Astrocyte (in vitro differentiated cells and primary cell): ENCODE measurements around the gene ATP6V1E1. TPM values are rescaled to one million over a fixed set of nuclear protein-coding genes. Genes with fewer than 3 reads are reported as not detected.

Experiments used
- DNase-seq: peaks from one replicate; pipeline ENCODE4 v3.0.0-alpha.2; 2010; ENCODE audit warnings: low read depth
- FAIRE-seq: peaks from 2 replicates; lab custom pipeline; 2011; peaks lifted over from hg19 to GRCh38; lab: Jason Lieb, UNC
- H2AFZ ChIP-seq: 2 replicates; pipeline ENCODE4 v1.6.0; 2012; ENCODE audit warnings: low read depth, low read length, inconsistent platforms
- H3K27ac ChIP-seq: 2 replicates; pipeline ENCODE4 v1.5.1; 2011; ENCODE audit warnings: low read depth, low read length, inconsistent platforms
- H3K27me3 ChIP-seq: 2 replicates; pipeline ENCODE4 v1.6.0; 2011; ENCODE audit warnings: low read length, inconsistent platforms; ENCODE audit not compliant: insufficient read depth
- H3K36me3 ChIP-seq: 2 replicates; pipeline ENCODE4 v1.5.1; 2011; ENCODE audit warnings: low read length, inconsistent platforms; ENCODE audit not compliant: insufficient read depth
- H3K4me1 ChIP-seq: 2 replicates; pipeline ENCODE4 v1.5.1; 2011; ENCODE audit warnings: low read length, inconsistent platforms; ENCODE audit not compliant: insufficient read depth
- H3K4me2 ChIP-seq: 2 replicates; pipeline ENCODE4 v1.6.0; 2012; ENCODE audit warnings: low read length, inconsistent platforms
- H3K4me3 ChIP-seq: 2 replicates; pipeline ENCODE4 v1.5.1; 2011; ENCODE audit warnings: low read depth, mild to moderate bottlenecking, low read length, inconsistent platforms; ENCODE audit not compliant: insufficient read depth
- H3K79me2 ChIP-seq: 2 replicates; pipeline ENCODE4 v1.6.0; 2012; ENCODE audit warnings: mild to moderate bottlenecking, low read length, inconsistent platforms; ENCODE audit not compliant: insufficient read depth
- H3K9ac ChIP-seq: 2 replicates; pipeline ENCODE4 v1.6.0; 2012; ENCODE audit warnings: mild to moderate bottlenecking, low read length, inconsistent platforms
- H3K9me3 ChIP-seq: 2 replicates; pipeline ENCODE4 v1.5.1; 2012; ENCODE audit warnings: low read depth, mild to moderate bottlenecking, low read length, inconsistent platforms; ENCODE audit not compliant: insufficient read depth
- H4K20me1 ChIP-seq: 2 replicates; pipeline ENCODE4 v1.6.0; 2012; ENCODE audit warnings: low read length, inconsistent platforms; ENCODE audit not compliant: insufficient read depth
- H3K27ac Mint-ChIP-seq: one replicate; pipeline ENCODE4 v1.8.0; 2021; ENCODE audit warnings: mild to moderate bottlenecking, mixed read lengths; ENCODE audit not compliant: unreplicated experiment
- H3K27me3 Mint-ChIP-seq: one replicate; pipeline ENCODE4 v1.8.0; 2021; ENCODE audit warnings: low read depth, mixed read lengths; ENCODE audit not compliant: unreplicated experiment
- H3K36me3 Mint-ChIP-seq: one replicate; pipeline ENCODE4 v1.8.0; 2021; ENCODE audit warnings: low read depth, mixed read lengths; ENCODE audit not compliant: unreplicated experiment
- H3K4me1 Mint-ChIP-seq: one replicate; pipeline ENCODE4 v1.8.0; 2021; ENCODE audit warnings: low read depth, mixed read lengths; ENCODE audit not compliant: unreplicated experiment
- H3K4me3 Mint-ChIP-seq: one replicate; pipeline ENCODE4 v1.8.0; 2021; ENCODE audit warnings: mild to moderate bottlenecking, moderate library complexity, mixed read lengths; ENCODE audit not compliant: unreplicated experiment
- H3K9me3 Mint-ChIP-seq: one replicate; pipeline ENCODE4 v1.8.0; 2021; ENCODE audit warnings: mild to moderate bottlenecking, mixed read lengths; ENCODE audit not compliant: unreplicated experiment
- EZH2 ChIP-seq: IDR thresholded peaks from 2 replicates; pipeline ENCODE4 v1.6.1; 2012; ENCODE audit warnings: mild to moderate bottlenecking, low read length, inconsistent platforms; ENCODE audit not compliant: insufficient read depth
- total RNA-seq: library from RNA; stranded (reverse); gene quantifications from 2 replicates; pipeline ENCODE4 v1.2.1, GENCODE V29; 2021
- TF ChIP-seq, protein P1 (sequence below): IDR thresholded peaks from 2 replicates; pipeline ENCODE4 v1.5.1; 2011; ENCODE audit warnings: low read depth, mild to moderate bottlenecking, inconsistent platforms, low read length, moderate library complexity; ENCODE audit not compliant: insufficient read depth

Gene ATP6V1E1
- total RNA-seq, 1 donor from 2014 or later: 160 TPM

DNA sequence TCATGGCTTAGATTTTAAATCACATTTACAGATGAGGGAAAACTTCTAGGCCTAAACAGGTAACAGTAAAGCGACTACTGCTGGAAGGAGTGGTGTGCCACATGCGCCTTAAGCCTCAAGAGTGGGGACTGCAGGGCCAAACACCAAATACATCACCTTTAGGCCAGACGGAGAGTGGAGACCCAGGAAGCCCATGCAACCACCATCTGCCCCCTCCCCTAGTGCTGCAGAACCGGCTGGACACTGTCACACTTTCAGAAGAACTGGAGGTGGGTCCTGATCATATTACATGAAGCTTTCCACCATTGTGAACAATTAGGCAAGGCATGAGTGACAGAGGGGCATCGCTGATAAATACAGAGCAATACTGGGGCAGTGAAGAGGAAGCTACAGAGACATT is 36.3 kb downstream of the ATP6V1E1 start:
- H3K27ac Mint-ChIP-seq: no peak overlapping the region
- no peak overlapping the region for H3K4me3 ChIP-seq
- H3K9me3 Mint-ChIP-seq: no peaks in the 10 kb centered on the region
- FAIRE-seq (no peak), DNase-seq (no peak)
- no peak for TF ChIP-seq EZH2
- TF ChIP-seq, protein P1, sequence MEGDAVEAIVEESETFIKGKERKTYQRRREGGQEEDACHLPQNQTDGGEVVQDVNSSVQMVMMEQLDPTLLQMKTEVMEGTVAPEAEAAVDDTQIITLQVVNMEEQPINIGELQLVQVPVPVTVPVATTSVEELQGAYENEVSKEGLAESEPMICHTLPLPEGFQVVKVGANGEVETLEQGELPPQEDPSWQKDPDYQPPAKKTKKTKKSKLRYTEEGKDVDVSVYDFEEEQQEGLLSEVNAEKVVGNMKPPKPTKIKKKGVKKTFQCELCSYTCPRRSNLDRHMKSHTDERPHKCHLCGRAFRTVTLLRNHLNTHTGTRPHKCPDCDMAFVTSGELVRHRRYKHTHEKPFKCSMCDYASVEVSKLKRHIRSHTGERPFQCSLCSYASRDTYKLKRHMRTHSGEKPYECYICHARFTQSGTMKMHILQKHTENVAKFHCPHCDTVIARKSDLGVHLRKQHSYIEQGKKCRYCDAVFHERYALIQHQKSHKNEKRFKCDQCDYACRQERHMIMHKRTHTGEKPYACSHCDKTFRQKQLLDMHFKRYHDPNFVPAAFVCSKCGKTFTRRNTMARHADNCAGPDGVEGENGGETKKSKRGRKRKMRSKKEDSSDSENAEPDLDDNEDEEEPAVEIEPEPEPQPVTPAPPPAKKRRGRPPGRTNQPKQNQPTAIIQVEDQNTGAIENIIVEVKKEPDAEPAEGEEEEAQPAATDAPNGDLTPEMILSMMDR: no peak
- no peak overlapping the region for H3K4me2 ChIP-seq
- peaks cover 43% of the 10 kb centered on the region for H3K36me3 ChIP-seq
- peaks cover 2% of the 10 kb centered on the region for H3K4me1 Mint-ChIP-seq
- H3K9me3 ChIP-seq: no peaks in the 10 kb centered on the region
- no peaks in the 10 kb centered on the region for H3K79me2 ChIP-seq
- no peaks in the 10 kb centered on the region for H3K27me3 ChIP-seq
- no peak overlapping the region for H3K9ac ChIP-seq
- no peak overlapping the region for H3K4me3 Mint-ChIP-seq
- no peak overlapping the region for H3K27ac ChIP-seq
- peaks cover 16% of the 10 kb centered on the region for H3K36me3 Mint-ChIP-seq
- peaks cover 12% of the 10 kb centered on the region for H4K20me1 ChIP-seq
- no peaks in the 10 kb centered on the region for H3K27me3 Mint-ChIP-seq
- H2AFZ ChIP-seq: no peak overlapping the region
- no peaks in the 10 kb centered on the region for H3K4me1 ChIP-seq

DNA sequence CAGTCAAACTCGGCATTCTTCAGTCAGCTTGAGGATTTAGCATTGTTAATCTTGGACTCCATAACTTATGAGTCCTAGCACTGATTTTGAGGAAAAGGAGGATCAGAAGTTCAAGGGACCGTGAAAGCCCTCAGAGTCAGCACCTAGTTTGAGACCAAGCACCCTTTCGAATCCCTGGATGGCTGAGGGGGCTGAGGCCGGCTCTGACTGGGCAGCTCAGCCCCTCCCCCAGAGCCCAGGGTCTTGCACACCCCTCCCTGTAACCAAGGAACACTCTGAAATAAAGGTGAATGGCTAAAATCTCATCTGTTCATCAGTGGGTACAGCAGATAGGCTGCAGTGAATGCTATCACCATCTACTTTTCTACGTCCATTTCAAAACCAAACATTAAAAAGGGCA is 38.0 kb downstream of the ATP6V1E1 start:
- no peak overlapping the region for H2AFZ ChIP-seq
- TF ChIP-seq, protein P1: no peak
- H3K36me3 ChIP-seq: peaks cover 34% of the 10 kb centered on the region
- FAIRE-seq (no peak), DNase-seq (no peak)
- Mint-ChIP-seq H3K27me3 (no peaks in the 10 kb centered on the region), H3K27ac (no peak overlapping the region), H3K4me1 (no peaks in the 10 kb centered on the region), H3K9me3 (no peaks in the 10 kb centered on the region), H3K36me3 (peaks cover 8% of the 10 kb centered on the region), H3K4me3 (no peak overlapping the region)
- no peaks in the 10 kb centered on the region for H3K79me2 ChIP-seq
- no peaks in the 10 kb centered on the region for H3K27me3 ChIP-seq
- no peak overlapping the region for H3K9ac ChIP-seq
- no peak overlapping the region for H3K27ac ChIP-seq
- H4K20me1 ChIP-seq: peaks cover 12% of the 10 kb centered on the region
- H3K4me2 ChIP-seq: no peak overlapping the region
- H3K4me1 ChIP-seq: no peaks in the 10 kb centered on the region
- H3K9me3 ChIP-seq: no peaks in the 10 kb centered on the region
- H3K4me3 ChIP-seq: no peak overlapping the region

DNA sequence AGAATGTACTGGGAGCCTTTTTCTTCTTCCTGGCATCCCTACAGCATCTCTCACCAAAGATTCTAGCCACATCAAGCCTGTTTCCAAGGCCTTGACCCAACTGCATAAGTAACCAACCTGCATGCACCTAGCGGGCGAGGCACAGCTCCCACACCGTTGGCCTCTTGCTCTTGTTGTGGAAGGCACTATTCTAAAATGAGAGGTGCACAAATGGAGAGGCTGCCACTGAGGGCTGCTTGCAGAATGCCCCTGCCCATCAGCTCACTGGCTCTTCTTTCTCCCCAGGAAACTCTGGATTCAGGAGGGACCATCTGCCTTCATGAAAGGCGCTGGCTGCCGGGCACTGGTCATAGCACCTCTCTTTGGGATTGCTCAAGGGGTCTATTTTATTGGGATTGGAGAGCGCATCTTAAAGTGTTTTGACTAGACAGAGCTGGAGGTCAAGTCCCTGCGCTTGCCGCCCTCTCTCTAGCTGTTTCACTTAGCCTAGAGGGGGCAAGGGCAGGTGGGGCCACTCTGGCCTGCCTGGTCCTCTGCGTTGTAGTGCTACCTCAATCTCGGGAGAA is 38.7 kb downstream of the ATP6V1E1 start:
- H3K79me2 ChIP-seq: no peaks in the 10 kb centered on the region
- Mint-ChIP-seq H3K4me1 (no peaks in the 10 kb centered on the region), H3K27ac (no peak overlapping the region), H3K4me3 (no peak overlapping the region), H3K9me3 (no peaks in the 10 kb centered on the region), H3K27me3 (no peaks in the 10 kb centered on the region), H3K36me3 (peaks cover 8% of the 10 kb centered on the region)
- H3K9ac ChIP-seq: no peak overlapping the region
- no peaks in the 10 kb centered on the region for H3K4me1 ChIP-seq
- FAIRE-seq (no peak), DNase-seq (no peak)
- H3K27ac ChIP-seq: no peak overlapping the region
- no peak overlapping the region for H3K4me2 ChIP-seq
- peaks cover 6% of the 10 kb centered on the region for H4K20me1 ChIP-seq
- H2AFZ ChIP-seq: no peak overlapping the region
- H3K9me3 ChIP-seq: no peaks in the 10 kb centered on the region
- no peaks in the 10 kb centered on the region for H3K27me3 ChIP-seq
- peaks cover 33% of the 10 kb centered on the region for H3K36me3 ChIP-seq
- TF ChIP-seq EZH2: no peak
- TF ChIP-seq, protein P1: no peak
- no peak overlapping the region for H3K4me3 ChIP-seq
